Vagina (tissue), 2 donors: ENCODE data around the gene MAST4.

ENCODE experiments used
- CTCF ChIP-seq, 3 experiments: fragments of 450-650 bp in 2 of 3; fragments of 200-600 bp in 1 of 3; sonication (generic) in 1 of 3; IDR thresholded peaks; one replicate each; pipeline ENCODE4 v1.5.1; 2017 to 2019; ENCODE audit warnings: antibody characterized with exemption in 3 of 3, mild to moderate bottlenecking in 2 of 3, moderate library complexity in 2 of 3
- POLR2A ChIP-seq, 2 donors: fragments of 450-650 bp; IDR thresholded peaks; one replicate each; pipeline ENCODE4 v1.6.1; 2017; ENCODE audit warnings: antibody characterized with exemption in 2 of 2, mild to moderate bottlenecking in 2 of 2, moderate library complexity in 2 of 2
- POLR2AphosphoS5 ChIP-seq, 2 donors: sonication (generic); formaldehyde crosslinking; IDR thresholded peaks; one replicate each; pipeline ENCODE4 v1.9.0; 2017; ENCODE audit warnings: antibody characterized with exemption in 2 of 2, mild to moderate bottlenecking in 2 of 2, low read depth in 1 of 2; ENCODE audit not compliant: insufficient read depth in 1 of 2

GRCh38 chr5:66747607-66748006 lies 151.4 kb downstream of the MAST4 start:
- TF ChIP-seq CTCF (IDR thresholded peaks at IDR 0.05) (no peak), POLR2AphosphoS5 (IDR thresholded peaks at IDR 0.05; ENCODE audit: insufficient read depth in 1 of 2, low read depth in 1 of 2) (no peak), POLR2A (IDR thresholded peaks at IDR 0.05) (no peak)
